SK-N-MC (cell line): ENCODE measurements around the gene FAT1.

Experiments
- DNase-seq: peaks from one replicate; pipeline ENCODE4 v3.0.0-alpha.2; 2011; ENCODE audit warnings: low read depth, low spot score
- H3K27ac ChIP-seq: fragments of 200-600 bp; sonication (generic); 2 replicates; pipeline ENCODE4 v1.5.1; 2016; ENCODE audit warnings: mixed run types
- H3K36me3 ChIP-seq: fragments of 200-600 bp; sonication (generic); 2 replicates; pipeline ENCODE4 v1.6.1; 2017; ENCODE audit warnings: antibody characterized with exemption, low read length, mixed read lengths; ENCODE audit not compliant: insufficient read depth
- H3K4me3 ChIP-seq: fragments of 200-600 bp; sonication (generic); 2 replicates; pipeline ENCODE4 v1.5.1; 2016
- H3K9ac ChIP-seq: fragments of 200-600 bp; sonication (generic); 2 replicates; pipeline ENCODE4 v1.8.0; 2017; ENCODE audit warnings: mixed run types, mixed read lengths; ENCODE audit not compliant: insufficient read length
- H3K9me3 ChIP-seq: fragments of 200-600 bp; sonication (generic); 2 replicates; pipeline ENCODE4 v1.6.1; 2017; ENCODE audit warnings: low read depth, mild to moderate bottlenecking, antibody characterized with exemption, low read length, moderate library complexity, mixed read lengths
- EZH2 ChIP-seq: fragments of 200-600 bp; sonication (generic); IDR thresholded peaks from one replicate; pipeline ENCODE4 v1.6.1; 2017; ENCODE audit warnings: antibody characterized with exemption
- FOXP2 ChIP-seq: optimal IDR thresholded peaks from 2 replicates; pipeline ENCODE3; 2011; ENCODE audit warnings: mild to moderate bottlenecking, moderate library complexity; ENCODE audit not compliant: insufficient read depth; ENCODE audit errors: extremely low read length, control extremely low read depth
- POLR2AphosphoS5 ChIP-seq: IDR thresholded peaks from 2 replicates; pipeline ENCODE4 v1.6.1; 2012; ENCODE audit warnings: mild to moderate bottlenecking, low read depth, low read length, borderline replicate concordance

FAT1 gene

GRCh38 chr4:186739317-186739716 is 15.7 kb upstream of the FAT1 start:
- TF ChIP-seq POLR2AphosphoS5: no peak
- TF ChIP-seq EZH2: no peak
- TF ChIP-seq FOXP2: no peak
- Histone ChIP-seq H3K9ac (no peak overlapping the region), H3K36me3 (no peaks in the 10 kb centered on the region), H3K4me3 (no peak overlapping the region), H3K27ac (no peak overlapping the region), H3K9me3 (no peaks in the 10 kb centered on the region)
- DNase-seq: no peak

- TF ChIP-seq POLR2AphosphoS5 (no peak), FOXP2 (no peak), EZH2 (no peak)
- no peaks in the 10 kb centered on the region for H3K36me3 ChIP-seq
- no peak for DNase-seq
- H3K4me3 ChIP-seq: no peak overlapping the region
- no peak overlapping the region for H3K27ac ChIP-seq
- H3K9me3 ChIP-seq: no peaks in the 10 kb centered on the region
- H3K9ac ChIP-seq: no peak overlapping the region
These were observed 14.8 kb upstream of the FAT1 start for GRCh38 chr4:186738421-186738820.

- TF ChIP-seq FOXP2 (no peak), EZH2 (no peak), POLR2AphosphoS5 (no peak)
- no peak overlapping the region for H3K4me3 ChIP-seq
These were observed 13.8 kb upstream of the FAT1 start for GRCh38 chr4:186737427-186737826.

GRCh38 chr4:186736466-186736865 is 12.8 kb upstream of the FAT1 start:
- no peak for TF ChIP-seq POLR2AphosphoS5
- Histone ChIP-seq H3K36me3 (no peaks in the 10 kb centered on the region), H3K9me3 (no peaks in the 10 kb centered on the region), H3K9ac (no peak overlapping the region), H3K27ac (no peak overlapping the region), H3K4me3 (no peak overlapping the region)
- no peak for DNase-seq

More at GRCh38 chr4:186737427-186737826, 13.8 kb upstream of the FAT1 start:
- H3K36me3 ChIP-seq: no peaks in the 10 kb centered on the region
- H3K9me3 ChIP-seq: no peaks in the 10 kb centered on the region
- no peak overlapping the region for H3K27ac ChIP-seq
- no peak overlapping the region for H3K9ac ChIP-seq
- no peak for DNase-seq

GRCh38 chr4:186734251-186734650 is 10.6 kb upstream of the FAT1 start:
- Histone ChIP-seq H3K9ac (no peak overlapping the region), H3K27ac (no peak overlapping the region), H3K4me3 (no peak overlapping the region), H3K36me3 (no peaks in the 10 kb centered on the region), H3K9me3 (no peaks in the 10 kb centered on the region)
- no peak for DNase-seq
- TF ChIP-seq POLR2AphosphoS5 (no peak), EZH2 (no peak), FOXP2 (no peak)

- Histone ChIP-seq H3K27ac (no peak overlapping the region), H3K36me3 (no peaks in the 10 kb centered on the region), H3K9me3 (no peaks in the 10 kb centered on the region), H3K4me3 (no peak overlapping the region), H3K9ac (no peak overlapping the region)
- no peak for DNase-seq
- no peak for TF ChIP-seq EZH2
- no peak for TF ChIP-seq POLR2AphosphoS5
- TF ChIP-seq FOXP2: no peak
These were observed 10.1 kb upstream of the FAT1 start for GRCh38 chr4:186733778-186734177.

- H3K27ac ChIP-seq: no peak overlapping the region
- no peak for TF ChIP-seq EZH2
- no peak for TF ChIP-seq FOXP2
- no peak for TF ChIP-seq POLR2AphosphoS5
- H3K9ac ChIP-seq: no peak overlapping the region
- DNase-seq: no peak
- no peaks in the 10 kb centered on the region for H3K36me3 ChIP-seq
- no peaks in the 10 kb centered on the region for H3K9me3 ChIP-seq
- no peak overlapping the region for H3K4me3 ChIP-seq
These were observed 7.0 kb upstream of the FAT1 start for GRCh38 chr4:186730621-186731020.

- no peak for DNase-seq
- Histone ChIP-seq H3K27ac (no peak overlapping the region), H3K9ac (no peak overlapping the region), H3K9me3 (no peaks in the 10 kb centered on the region), H3K36me3 (no peaks in the 10 kb centered on the region), H3K4me3 (no peak overlapping the region)
- no peak for TF ChIP-seq EZH2
- TF ChIP-seq FOXP2: no peak
- no peak for TF ChIP-seq POLR2AphosphoS5
These were observed 6.2 kb upstream of the FAT1 start for GRCh38 chr4:186729856-186730255.

GRCh38 chr4:186728631-186729271 is 5.1 kb upstream of the FAT1 start:
- no peak overlapping the region for H3K27ac ChIP-seq
- DNase-seq: no peak
- H3K9ac ChIP-seq: no peak overlapping the region
- TF ChIP-seq POLR2AphosphoS5: no peak
- no peak for TF ChIP-seq FOXP2
- no peak for TF ChIP-seq EZH2
- no peaks in the 10 kb centered on the region for H3K36me3 ChIP-seq
- no peaks in the 10 kb centered on the region for H3K9me3 ChIP-seq
- no peak overlapping the region for H3K4me3 ChIP-seq
